GM19452 (cell line): ENCODE data around the gene MAT2B.
"Not testable (repeated sequence)": the region's sequence is repeated elsewhere in the genome, so short reads cannot be mapped to it uniquely, and the experiment has no call there.

Experiments
- ATAC-seq: cut with Tn5 transposase; IDR thresholded peaks from one replicate; pipeline ENCODE4 v1.9.1; 2021; ENCODE audit not compliant: unreplicated experiment

MAT2B gene

DNA sequence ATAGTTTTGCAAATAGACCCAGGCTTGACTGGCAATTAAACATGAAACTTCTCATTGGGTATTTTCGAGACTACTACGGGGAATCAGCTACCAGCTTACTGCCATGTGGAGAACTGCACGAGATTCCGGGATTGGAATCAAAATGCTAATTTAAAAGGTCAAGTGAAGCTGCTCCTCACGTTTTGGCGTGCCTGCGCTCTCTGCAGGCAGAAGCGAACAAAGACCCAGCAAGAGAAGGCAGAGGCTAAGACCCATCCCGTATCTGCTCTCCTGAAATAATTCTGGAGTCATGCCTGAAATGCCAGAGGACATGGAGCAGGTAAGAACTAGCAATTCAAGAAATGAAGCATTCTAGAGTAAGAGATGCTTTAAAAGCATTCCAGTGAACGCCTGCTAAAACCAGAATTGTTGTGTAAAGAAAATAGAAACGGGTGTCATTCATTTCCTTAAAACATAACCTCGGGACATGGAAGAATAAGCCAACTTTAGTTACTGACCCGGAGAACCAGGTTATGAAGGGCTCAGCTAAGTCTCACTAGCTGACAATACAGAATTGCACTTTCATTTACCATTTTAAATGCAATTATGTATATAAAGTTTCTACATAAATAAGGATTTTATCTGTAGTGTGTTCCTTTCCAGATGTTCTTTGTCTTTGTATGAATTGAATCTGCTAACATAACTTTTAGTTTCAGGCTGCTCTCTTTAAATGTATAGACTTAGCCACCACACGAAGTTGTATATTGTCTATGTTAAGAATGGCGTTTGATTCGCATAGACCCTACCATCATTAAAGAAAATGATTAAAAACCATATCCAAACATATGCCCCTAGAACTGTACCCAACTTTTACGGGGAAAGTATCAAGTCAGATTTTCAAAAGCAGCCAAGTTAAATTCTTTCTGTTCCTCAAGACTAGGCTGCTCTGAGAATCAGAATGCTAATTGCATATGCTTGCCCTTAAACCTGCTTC is 2.0 kb upstream of the MAT2B start:
- ATAC-seq: no peak

DNA sequence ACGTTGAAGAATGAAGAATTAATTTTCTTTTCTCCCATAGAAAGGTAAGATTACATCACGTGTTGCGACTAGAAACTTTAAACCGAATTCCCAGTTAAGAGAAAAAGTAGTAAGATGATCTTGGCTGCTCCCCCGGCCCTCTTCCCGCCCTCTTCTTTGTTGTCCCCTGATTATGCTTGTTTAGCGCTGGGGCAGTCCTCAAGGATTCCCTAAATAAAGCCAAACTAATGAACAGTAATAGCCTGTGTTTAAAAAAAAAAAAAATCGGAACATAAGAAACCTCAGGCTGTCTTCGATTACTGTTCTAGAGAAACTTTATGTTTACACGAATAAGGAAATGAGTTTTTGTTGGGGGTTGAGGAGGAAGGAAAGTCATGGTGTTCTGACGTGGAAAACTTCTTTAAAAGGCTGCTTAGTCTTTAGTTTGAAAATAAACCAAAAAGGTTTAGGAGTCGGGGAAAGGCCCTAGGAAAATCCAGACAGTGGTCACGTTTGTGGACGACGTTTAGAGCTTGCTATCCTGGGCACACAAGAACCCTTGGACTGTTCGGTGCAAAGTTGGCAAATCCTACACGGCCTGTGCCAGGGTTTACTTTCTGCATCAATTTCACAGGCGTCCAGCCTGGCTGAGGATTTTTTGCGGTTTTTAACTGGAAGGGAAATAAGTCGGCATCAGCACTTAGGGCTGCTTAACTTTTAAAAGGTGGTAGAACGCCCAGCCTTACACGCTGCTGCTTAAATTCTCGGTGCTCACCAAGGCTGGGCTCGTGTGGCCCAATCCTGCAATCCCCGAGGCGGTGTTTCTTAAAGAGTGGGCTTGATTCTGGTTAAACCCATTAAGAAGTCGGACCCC is 1.1 kb upstream of the MAT2B start:
- no peak for ATAC-seq

- peak; percentile 3 for ATAC-seq
These were observed 411 bp upstream of the MAT2B start for GRCh38 chr5:163505049-163505367.

GRCh38 chr5:163506095-163506457 is 657 bp downstream of the MAT2B start:
- peak; percentile 21 for ATAC-seq

- ATAC-seq: no peak
These were observed 1.3 kb downstream of the MAT2B start for GRCh38 chr5:163506726-163507125.

- no peak for ATAC-seq
These were observed 3.3 kb downstream of the MAT2B start for GRCh38 chr5:163508753-163509152.

DNA sequence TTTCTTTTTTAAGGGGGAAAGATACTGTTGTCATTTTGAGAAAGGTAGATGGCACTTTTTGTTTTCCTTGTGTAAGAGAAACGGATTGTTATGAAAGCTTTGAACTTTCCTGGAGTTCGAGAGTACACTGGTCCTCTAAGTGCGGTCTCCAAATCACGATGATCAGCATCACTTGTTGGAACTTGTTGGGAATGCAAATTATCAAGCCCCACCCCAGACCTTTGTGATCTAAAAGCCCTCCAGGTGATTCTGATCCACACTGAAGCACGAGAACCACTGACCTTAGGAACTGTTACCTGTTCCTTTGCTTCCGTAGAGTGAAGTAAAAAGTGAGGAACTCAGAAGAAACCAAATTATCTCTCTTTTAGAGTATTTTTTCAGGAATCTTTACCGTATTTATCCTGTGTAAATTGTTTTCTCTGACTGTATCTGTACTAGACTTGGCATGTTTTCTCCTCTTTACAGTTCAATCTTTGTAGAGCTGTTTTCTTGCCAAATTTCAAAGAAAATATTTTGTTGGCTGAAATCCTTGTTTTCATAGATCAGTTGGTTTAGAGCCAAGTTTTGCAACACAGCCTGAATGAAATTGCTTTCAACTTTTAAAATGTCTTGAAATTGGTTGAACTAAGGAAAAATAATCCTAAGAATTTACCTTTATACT is 4.0 kb downstream of the MAT2B start:
- ATAC-seq: no peak

DNA sequence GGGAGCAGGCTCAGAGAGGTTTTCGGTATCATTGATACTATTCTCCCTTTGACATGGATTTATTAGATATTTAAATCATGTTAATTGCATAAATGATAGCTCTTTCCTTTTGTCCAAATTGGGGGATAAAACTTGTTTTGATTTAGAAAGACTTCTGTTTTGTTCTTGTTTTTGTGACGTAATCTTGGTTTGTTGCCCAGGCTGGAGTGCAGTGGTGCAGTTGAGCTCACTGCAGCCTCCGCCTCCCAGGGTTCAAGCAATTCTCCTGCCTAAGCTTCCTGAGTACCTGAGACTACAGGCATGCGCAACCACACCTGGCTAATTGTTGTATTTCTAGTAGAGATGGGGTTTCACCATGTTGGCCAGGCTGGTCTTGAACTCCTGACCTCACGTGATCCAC is 7.1 kb downstream of the MAT2B start:
- ATAC-seq: no peak

GRCh38 chr5:163525096-163525495 is 19.7 kb downstream of the MAT2B start:
- no peak for ATAC-seq

DNA sequence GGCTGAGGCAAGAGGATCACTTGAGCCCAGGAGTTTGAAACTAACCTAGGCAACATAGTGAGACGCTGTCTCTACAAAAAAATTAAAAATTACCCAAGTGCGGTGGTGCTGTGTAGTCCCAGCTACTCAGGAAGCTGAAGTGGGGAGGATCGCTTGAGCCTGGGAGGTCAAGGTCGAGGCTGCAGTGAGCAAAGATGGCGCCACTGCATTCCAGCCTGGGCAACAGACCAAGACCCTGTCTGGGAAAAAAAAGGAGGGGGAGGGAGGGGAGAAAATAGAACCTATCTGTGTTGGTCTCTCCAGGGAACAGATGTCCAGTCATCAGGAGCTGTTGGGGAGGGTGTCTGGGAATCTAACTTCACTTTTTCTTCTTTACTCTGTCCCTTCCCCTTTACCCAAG is 24.3 kb downstream of the MAT2B start:
- no peak for ATAC-seq

DNA sequence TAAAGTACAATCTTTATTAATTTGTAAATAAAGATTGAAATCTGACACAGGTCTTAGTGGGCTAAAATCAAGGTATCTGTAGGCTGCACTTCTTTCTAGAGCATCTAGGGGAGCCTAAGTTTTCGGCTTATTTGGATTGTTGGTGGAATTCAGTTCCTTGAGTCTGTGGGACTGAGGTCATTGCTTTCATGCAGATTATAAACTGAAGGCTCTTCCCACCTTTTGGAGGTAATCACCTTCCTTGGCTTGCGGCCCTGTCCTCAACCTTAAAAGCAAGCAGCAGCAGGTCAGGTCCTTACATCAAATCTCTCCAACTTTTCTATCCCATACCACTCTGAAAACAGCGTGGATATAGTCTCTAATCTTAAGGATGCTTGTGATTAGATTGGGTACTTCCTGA is 25.9 kb downstream of the MAT2B start:
- no peak for ATAC-seq

DNA sequence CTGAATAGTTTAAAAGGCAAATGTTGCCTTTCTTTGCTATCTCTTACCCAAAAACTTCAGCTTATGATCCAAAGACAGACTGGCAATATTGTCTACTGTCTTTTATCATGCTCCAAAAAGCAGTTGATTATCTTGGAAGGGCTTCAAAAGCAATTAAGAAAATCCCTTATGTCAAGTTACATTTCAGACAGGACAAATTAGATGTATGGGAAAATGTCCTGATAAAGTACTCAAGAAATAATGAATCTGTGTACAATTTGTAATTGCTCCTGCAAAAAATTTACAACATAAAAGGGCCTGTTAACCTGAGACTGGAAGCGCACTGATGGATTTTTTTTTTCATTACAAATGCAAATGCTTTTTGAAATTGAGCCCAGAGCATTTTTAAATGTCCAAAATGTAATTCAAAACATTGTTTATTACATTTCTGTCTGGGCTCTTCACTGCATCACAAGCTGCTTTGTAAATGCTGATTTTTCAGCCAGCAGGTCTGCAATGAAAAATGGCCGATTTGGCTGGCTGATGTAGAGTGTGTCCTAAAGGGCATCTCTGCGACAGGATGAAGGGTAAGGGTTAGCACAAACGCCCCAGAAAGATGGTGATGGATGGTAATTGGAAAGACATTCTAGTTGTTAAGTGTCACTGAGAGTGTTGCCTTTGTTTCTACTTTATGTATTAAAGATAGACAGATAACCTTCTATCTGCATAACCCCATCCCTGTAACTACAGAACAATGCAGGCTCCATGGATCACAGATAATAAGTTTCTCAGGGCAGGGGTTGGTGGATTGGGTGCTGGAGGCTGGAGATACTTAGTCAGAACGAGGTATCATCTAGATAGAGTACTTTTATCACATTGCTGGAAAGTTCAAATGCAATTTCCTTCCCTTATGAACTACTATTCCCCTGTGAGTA is 27.0 kb downstream of the MAT2B start:
- no peak for ATAC-seq

- ATAC-seq: no peak
These were observed 27.8 kb downstream of the MAT2B start for GRCh38 chr5:163533223-163533622.

GRCh38 chr5:163534492-163535094 is 29.2 kb downstream of the MAT2B start:
- no peak for ATAC-seq

DNA sequence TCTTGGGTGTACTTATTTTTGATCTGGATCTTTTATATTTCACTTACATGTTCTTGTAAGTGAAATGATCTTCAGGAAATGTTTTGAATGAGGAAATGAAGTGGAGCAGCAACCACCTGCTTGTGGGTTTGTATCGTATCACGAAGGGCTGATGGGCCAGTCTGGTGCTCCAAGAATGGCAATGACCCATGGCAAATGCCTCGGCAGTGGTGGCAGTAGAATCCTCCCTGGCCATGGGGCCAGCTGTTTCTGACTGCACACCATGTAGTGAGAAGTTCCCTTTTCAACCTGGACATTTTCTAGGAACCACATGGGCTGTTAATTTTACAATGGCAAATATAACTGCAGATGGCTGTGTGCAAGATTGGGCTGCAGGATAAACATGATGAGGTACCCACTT is 29.9 kb downstream of the MAT2B start:
- ATAC-seq: no peak

GRCh38 chr5:163536442-163536841 is 31.0 kb downstream of the MAT2B start:
- ATAC-seq: not testable (repeated sequence)

DNA sequence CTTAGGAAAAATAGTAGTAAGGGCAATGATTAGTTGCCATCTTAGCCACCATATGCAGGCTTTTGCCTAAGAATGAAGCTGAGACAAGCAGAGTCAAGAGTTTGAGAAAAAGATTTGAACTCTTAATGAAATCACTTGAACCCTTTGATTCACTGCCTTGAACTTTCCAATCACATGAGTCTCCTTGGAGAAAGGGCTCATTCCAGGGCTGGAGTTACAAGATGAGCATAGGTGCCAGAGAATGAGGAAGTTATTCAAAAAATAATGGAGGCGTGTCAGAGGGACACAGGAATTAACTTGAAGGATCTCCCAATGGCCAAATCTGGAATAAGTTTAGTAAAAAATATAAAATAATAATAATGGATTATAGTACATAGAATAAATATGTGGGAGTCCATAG is 35.3 kb downstream of the MAT2B start:
- ATAC-seq: no peak

DNA sequence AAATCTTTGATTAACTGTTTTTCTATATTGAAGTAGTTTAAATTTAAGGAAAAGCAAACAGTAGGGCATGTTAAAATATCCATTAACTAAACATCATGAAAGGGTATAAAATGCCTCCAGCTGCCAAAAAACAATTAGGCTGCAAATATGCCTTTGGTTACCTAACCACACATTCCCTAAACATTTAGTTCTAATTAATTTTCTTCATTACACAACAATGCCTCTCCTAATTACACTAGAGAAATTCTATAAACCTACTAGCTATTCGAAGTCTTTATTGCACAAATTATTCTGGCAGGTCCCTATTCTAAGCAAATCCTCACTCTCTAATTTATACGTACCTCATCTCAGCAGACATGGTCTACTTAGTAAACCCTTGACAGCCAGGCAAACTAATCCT is 37.4 kb downstream of the MAT2B start:
- ATAC-seq: no peak

DNA sequence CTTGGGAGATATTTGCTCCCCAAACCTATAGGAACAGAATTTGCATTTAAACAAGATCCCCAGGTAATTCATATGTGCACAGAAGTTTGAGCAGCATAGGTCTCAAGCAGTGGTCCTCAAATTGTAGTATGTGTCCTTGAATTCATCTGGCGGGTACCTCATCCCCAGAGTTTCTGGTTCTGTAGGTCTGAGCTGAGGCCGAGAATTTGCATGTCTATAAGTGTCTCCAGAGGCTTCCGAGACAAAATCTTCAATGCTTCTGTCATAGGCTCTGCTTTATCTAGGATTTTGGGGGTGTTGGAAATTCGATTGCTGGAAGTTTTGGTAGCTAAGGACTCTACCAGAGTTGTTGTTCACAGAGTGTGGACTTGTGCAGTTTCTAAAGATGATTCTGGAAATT is 38.6 kb downstream of the MAT2B start:
- no peak for ATAC-seq

DNA sequence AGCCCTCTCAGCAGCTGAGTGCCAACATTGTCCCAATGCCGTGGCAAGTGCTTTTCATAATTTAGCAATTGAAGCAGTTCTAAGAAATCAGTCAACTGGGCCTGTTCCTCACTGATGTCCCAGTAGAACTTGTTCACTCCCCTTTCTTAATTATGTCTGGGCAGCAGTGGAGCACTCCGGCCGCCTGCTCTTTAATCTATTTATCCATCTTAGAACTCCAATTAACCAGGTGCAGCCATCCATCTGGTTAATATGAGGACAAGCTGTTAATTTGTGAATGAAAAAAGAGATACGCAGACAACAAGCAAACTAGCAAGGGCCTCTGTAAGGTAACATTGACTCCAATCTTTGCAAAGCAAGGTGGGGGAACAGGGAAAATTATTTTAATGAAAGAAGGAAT is 39.4 kb downstream of the MAT2B start:
- ATAC-seq: no peak
